Gastrocnemius medialis (tissue), 4 donors: ENCODE results near the gene SYDE1.

Experiments used
- POLR2A ChIP-seq, 2 donors: fragments of 450-650 bp; IDR thresholded peaks; one replicate each; pipeline ENCODE4 v1.6.1; 2017; ENCODE audit warnings: antibody characterized with exemption in 2 of 2, mild to moderate bottlenecking in 2 of 2, moderate library complexity in 2 of 2
- TF ChIP-seq, protein P1 (sequence below), 5 experiments: fragments of 450-650 bp in 3 of 5; fragments of 200-600 bp in 2 of 5; sonication (generic) in 2 of 5; IDR thresholded peaks in 4 of 5; conservative IDR thresholded peaks in 1 of 5; 1 replicate in 4 of 5; 2 replicates in 1 of 5; pipeline ENCODE4 v1.5.1; 2016 to 2019; ENCODE audit warnings: antibody characterized with exemption in 5 of 5, mild to moderate bottlenecking in 3 of 5, moderate library complexity in 3 of 5

DNA sequence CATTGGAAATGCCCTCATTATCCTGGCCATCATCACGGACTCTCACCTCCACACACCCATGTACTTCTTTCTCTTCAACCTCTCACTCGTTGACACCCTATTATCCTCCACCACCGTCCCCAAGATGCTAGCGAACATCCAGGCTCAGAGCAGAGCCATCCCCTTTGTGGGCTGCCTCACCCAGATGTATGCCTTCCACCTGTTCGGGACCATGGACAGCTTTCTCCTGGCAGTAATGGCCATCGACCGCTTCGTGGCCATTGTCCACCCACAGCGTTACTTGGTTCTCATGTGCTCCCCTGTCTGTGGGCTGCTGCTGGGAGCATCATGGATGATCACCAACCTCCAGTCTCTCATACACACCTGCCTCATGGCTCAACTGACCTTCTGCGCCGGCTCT lies 20.0 kb upstream of the SYDE1 start:
- TF ChIP-seq, protein P1, sequence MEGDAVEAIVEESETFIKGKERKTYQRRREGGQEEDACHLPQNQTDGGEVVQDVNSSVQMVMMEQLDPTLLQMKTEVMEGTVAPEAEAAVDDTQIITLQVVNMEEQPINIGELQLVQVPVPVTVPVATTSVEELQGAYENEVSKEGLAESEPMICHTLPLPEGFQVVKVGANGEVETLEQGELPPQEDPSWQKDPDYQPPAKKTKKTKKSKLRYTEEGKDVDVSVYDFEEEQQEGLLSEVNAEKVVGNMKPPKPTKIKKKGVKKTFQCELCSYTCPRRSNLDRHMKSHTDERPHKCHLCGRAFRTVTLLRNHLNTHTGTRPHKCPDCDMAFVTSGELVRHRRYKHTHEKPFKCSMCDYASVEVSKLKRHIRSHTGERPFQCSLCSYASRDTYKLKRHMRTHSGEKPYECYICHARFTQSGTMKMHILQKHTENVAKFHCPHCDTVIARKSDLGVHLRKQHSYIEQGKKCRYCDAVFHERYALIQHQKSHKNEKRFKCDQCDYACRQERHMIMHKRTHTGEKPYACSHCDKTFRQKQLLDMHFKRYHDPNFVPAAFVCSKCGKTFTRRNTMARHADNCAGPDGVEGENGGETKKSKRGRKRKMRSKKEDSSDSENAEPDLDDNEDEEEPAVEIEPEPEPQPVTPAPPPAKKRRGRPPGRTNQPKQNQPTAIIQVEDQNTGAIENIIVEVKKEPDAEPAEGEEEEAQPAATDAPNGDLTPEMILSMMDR (IDR thresholded peaks at IDR 0.05 in 4 of 5, conservative IDR thresholded peaks at IDR 0.05 in 1 of 5), result no peak
- TF ChIP-seq POLR2A (IDR thresholded peaks at IDR 0.05), result no peak
